T-helper 17 cell (primary cell): Measurements from ENCODE around the gene GPC6. TPM values are rescaled to one million over a fixed set of nuclear protein-coding genes. Genes with fewer than 3 reads are reported as not detected.
A peak's percentile ranks its signal among the peaks of the same experiment; 100 is the strongest.
"Not testable (repeated sequence)": the region's sequence is repeated elsewhere in the genome, so short reads cannot be mapped to it uniquely, and the experiment has no call there.

Experiments used
- ATAC-seq: fragments of 150-1000 bp; cut with Tn5 transposase; 2 replicates; pipeline ENCODE4 v1.10.0; 2021; ENCODE audit warnings: mild to moderate bottlenecking, moderate library complexity
- DNase-seq, 3 donors: peaks; one replicate each; pipeline versions ENCODE4 v3.0.0 to v3.0.0-alpha.2; 2020 to 2021
- H3K9me3 ChIP-seq: one replicate; pipeline ENCODE4 v1.7.0; 2013; ENCODE audit warnings: low read length, mild to moderate bottlenecking; ENCODE audit not compliant: control insufficient read depth, poor library complexity, severe bottlenecking
- H3K27ac Mint-ChIP-seq: one replicate; pipeline ENCODE4 v1.8.0; 2022; ENCODE audit warnings: mild to moderate bottlenecking, moderate library complexity, mixed read lengths
- H3K27me3 Mint-ChIP-seq: one replicate; pipeline ENCODE4 v1.8.0; 2022; ENCODE audit warnings: mixed read lengths
- H3K36me3 Mint-ChIP-seq: one replicate; pipeline ENCODE4 v1.8.0; 2022; ENCODE audit warnings: low read depth, mixed read lengths
- H3K4me1 Mint-ChIP-seq: one replicate; pipeline ENCODE4 v1.8.0; 2022; ENCODE audit warnings: mild to moderate bottlenecking, mixed read lengths
- H3K4me3 Mint-ChIP-seq: one replicate; pipeline ENCODE4 v1.8.0; 2022; ENCODE audit warnings: mild to moderate bottlenecking, moderate library complexity, mixed read lengths
- total RNA-seq, 4 donors: library from RNA in 2 of 4; stranded (reverse) in 2 of 4; gene quantifications; one replicate each; pipeline ENCODE4 v1.2.3 and lab custom pipeline; 2022 to 2026

GPC6 gene
- total RNA-seq, 2 donors from 2014 or later, result not detected

DNA sequence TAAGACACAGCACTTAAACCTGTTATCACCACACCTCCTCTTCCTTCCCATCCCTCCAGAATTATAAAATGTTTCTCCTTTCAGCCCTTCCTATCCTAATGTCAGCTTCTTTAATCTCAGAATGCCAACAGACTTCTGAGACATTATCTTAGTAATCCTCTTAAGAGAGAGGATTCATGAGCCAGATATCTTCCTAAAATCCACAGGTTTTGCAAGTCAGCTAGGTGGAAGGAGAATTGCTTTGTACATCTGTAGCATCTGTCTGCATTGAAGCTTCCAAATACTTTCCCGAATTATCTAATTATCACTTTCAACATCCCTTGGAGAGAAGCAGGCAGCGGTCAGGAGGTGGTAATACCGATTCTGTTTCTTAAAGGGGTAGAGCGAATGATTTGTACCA lies 1073.8 kb downstream of the GPC6 start:
- peaks cover 2% of the 10 kb centered on the region for H3K36me3 Mint-ChIP-seq
- peaks cover 4% of the 10 kb centered on the region for H3K27me3 Mint-ChIP-seq
- peaks cover 6% of the 10 kb centered on the region for H3K4me1 Mint-ChIP-seq
- H3K27ac Mint-ChIP-seq, result no peak overlapping the region
- ATAC-seq (no peak), DNase-seq (no peak)
- no peaks in the 10 kb centered on the region for H3K9me3 ChIP-seq
- no peak overlapping the region for H3K4me3 Mint-ChIP-seq

DNA sequence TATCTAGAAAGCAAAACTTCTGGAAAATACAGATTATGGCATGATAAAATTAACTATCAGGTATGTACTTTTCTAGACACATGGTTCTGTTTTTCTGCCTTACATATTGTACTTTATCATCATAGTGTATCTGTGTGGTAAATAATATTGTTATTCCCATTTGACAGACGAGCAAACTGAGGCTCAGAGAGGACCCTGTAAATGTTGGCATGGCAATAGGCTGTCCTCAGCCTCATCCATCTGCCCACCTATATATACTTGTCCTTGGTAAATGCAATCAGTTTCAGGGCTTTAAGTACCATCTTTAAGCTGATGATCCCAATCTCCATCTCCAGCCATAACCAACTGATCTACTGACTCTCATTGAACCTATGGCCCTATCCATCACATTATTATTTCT lies 1074.9 kb downstream of the GPC6 start:
- peaks cover 4% of the 10 kb centered on the region for H3K27me3 Mint-ChIP-seq
- no peak overlapping the region for H3K27ac Mint-ChIP-seq
- H3K4me3 Mint-ChIP-seq, result no peak overlapping the region
- H3K4me1 Mint-ChIP-seq, result peaks cover 4% of the 10 kb centered on the region
- DNase-seq (no peak), ATAC-seq (no peak)
- no peaks in the 10 kb centered on the region for H3K9me3 ChIP-seq
- peaks cover 2% of the 10 kb centered on the region for H3K36me3 Mint-ChIP-seq

DNA sequence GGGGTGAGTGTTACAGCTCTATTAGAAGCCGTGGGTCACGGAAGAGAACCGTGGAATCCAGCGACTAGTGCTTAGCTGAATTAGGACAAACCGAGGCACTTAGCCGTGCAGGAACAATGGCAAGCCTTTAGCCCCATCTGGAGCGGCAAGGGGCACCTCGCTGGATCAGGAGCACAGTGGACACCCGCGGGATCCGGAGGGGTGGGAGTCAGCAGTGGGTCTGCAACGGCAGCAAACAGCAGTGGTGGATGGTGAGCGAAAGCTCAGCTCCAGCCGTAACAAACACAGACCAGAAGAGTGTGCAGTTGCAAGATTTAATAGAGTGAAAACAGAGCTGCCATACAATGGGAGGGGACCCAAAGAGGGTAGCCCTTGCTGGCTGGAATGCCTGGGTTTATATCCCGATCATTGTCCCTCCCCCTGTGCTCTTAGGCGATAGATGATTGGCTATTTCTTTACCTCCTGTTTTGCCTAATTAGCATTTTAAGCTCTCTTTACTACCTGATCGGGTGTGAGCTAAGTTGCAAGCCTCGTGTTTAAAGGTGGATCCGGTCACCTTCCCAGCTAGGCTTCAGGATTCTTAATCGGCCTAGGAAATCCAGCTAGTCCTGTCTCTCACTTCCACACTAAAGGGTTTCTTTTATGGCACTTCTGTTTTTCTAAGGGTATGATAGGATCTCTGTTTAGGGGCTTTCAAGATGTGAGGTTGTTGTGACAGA lies 1076.4 kb downstream of the GPC6 start:
- H3K27me3 Mint-ChIP-seq, H3K4me3 Mint-ChIP-seq, H3K4me1 Mint-ChIP-seq, H3K27ac Mint-ChIP-seq, ATAC-seq, DNase-seq, H3K9me3 ChIP-seq, H3K36me3 Mint-ChIP-seq: not testable (repeated sequence)

DNA sequence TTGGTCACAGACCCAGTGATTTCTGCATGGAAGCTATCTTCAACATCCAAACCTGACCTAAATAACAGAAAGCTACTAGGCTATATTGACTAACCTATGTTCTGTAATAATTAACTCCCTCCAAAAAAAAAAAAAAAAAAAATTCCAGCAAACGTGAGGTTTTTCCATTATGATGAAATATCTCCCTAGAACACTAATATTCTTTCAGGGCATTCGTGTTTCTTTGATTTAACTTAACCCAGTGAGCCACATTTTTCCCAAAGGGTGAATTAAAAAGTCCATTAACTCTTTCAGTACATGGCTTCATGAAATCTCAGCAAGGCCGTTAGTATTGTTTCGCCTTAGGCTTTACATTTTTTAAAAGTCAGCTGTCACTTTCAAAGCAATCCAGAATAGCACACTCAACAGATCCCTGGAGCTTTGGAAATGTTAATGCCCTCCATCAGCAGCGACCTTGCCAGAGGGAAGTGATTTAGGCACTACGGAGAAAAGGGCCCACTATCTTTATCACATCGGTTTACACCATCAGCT lies 1077.1 kb downstream of the GPC6 start:
- Mint-ChIP-seq H3K36me3 (no peaks in the 10 kb centered on the region), H3K4me1 (peaks cover 4% of the 10 kb centered on the region), H3K27ac (no peak overlapping the region), H3K27me3 (peaks cover 4% of the 10 kb centered on the region), H3K4me3 (no peak overlapping the region)
- DNase-seq (no peak), ATAC-seq (no peak)
- H3K9me3 ChIP-seq, result no peaks in the 10 kb centered on the region

DNA sequence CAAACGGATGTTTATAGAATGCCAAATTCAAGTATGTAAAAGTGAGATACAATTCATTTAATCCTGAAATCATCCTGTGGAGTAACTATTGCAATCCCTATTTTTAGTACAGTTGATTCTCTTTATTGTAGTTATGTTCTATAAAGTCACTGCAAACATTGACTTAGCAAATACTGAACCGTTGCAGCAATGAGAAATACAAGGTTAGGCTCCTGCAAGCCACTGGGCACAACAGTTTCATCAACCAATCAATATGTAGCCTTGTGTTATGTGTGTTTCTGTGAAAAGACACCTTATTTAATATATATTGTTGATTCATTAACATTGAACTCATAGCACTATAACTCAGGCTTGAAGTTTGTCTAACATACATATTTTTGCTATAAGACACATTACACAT lies 1078.4 kb downstream of the GPC6 start:
- no peak overlapping the region for H3K27ac Mint-ChIP-seq
- peaks cover 4% of the 10 kb centered on the region for H3K27me3 Mint-ChIP-seq
- H3K4me3 Mint-ChIP-seq, result no peak overlapping the region
- H3K36me3 Mint-ChIP-seq, result no peaks in the 10 kb centered on the region
- no peak for ATAC-seq
- H3K4me1 Mint-ChIP-seq, result peaks cover 4% of the 10 kb centered on the region
- H3K9me3 ChIP-seq, result no peaks in the 10 kb centered on the region
- no peak for DNase-seq

DNA sequence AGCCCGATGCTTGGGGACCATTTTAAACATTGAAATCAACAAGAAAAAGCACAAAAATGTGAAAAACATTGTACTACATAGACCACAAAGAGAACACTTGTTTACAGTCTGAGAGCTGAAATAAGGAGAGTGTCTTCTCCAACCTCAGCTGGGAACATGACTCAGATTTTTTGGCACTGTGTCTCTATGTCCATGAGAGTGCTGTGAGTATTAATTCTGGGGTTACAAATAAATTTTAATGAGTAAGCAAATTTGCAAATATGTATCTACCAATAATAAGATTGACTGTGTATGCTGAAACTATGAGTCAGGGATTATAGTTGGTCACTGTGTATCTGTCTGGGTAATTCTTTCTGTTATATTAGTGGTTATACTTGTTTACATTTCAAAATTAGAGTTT lies 1078.9 kb downstream of the GPC6 start:
- H3K27ac Mint-ChIP-seq, result no peak overlapping the region
- no peak for DNase-seq
- ATAC-seq, result no peak
- no peak overlapping the region for H3K4me3 Mint-ChIP-seq
- peaks cover 3% of the 10 kb centered on the region for H3K4me1 Mint-ChIP-seq
- peaks cover 4% of the 10 kb centered on the region for H3K27me3 Mint-ChIP-seq
- H3K9me3 ChIP-seq, result no peaks in the 10 kb centered on the region
- no peaks in the 10 kb centered on the region for H3K36me3 Mint-ChIP-seq

DNA sequence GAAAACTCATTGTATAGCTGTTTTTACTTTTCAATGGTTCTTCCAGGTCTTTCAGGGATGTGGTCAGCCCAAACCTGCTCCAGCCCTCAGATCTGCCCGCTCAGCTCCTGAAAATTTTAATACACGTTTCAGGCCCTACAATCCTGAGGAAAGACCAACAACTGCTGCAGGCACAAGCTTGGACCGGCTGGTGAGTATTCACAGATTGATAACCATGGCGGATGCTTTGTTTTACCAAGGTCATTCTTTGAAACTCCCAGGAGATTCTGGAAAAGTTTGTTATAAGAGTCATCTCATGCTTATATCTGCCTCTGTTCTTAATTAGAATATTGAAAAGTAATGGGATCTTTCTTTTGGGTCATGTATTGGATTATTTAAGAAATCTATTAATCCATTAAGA lies 1079.3 kb downstream of the GPC6 start:
- peaks cover 4% of the 10 kb centered on the region for H3K27me3 Mint-ChIP-seq
- H3K4me3 Mint-ChIP-seq, result no peak overlapping the region
- no peak overlapping the region for H3K27ac Mint-ChIP-seq
- ATAC-seq, result no peak
- peaks cover 2% of the 10 kb centered on the region for H3K4me1 Mint-ChIP-seq
- no peak for DNase-seq
- no peaks in the 10 kb centered on the region for H3K36me3 Mint-ChIP-seq
- H3K9me3 ChIP-seq, result no peaks in the 10 kb centered on the region

DNA sequence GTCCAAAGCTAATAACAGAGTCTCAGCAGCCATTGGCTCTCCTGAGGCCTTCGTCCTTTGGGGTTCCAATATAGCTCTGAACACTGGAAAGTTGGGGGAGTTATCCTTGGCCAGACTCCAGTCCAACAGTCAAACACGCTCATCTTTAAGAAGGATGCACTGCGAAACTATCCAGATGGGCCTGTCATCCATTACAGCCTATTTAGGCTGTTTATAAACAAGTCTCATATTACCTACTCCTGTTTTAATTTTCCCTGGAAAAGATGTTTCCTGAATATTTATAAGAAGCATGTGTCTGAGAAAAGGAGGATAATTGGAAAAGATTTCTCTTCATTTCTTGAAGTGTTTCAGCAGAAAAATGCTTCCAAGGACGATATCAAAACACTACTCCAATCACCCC lies 1082.2 kb downstream of the GPC6 start:
- DNase-seq, result no peak
- Mint-ChIP-seq H3K27ac (no peak overlapping the region), H3K27me3 (no peaks in the 10 kb centered on the region), H3K4me1 (peaks cover 5% of the 10 kb centered on the region), H3K36me3 (no peaks in the 10 kb centered on the region), H3K4me3 (no peak overlapping the region)
- no peak for ATAC-seq
- no peaks in the 10 kb centered on the region for H3K9me3 ChIP-seq

DNA sequence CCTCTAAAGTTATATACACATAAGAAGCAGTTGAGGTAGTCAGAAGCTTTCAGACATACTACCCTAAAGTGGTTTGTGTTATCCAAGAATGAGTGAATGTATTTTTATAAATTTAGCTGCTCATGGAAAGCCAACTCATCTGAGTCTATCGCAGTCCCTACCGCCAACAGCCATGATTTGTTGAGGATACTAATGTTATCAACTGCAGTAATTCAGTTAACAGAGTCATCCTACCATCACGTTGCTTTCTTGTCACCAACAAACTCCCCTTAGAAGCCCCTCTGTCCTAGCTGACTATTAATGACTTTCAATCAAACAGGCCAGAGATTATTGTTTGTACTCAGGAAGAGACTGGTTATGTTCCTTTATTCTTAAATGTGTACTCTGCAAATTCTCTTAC lies 1083.0 kb downstream of the GPC6 start:
- no peaks in the 10 kb centered on the region for H3K36me3 Mint-ChIP-seq
- no peak for ATAC-seq
- no peak overlapping the region for H3K4me3 Mint-ChIP-seq
- no peak overlapping the region for H3K27ac Mint-ChIP-seq
- H3K4me1 Mint-ChIP-seq, result peaks cover 3% of the 10 kb centered on the region
- H3K9me3 ChIP-seq, result no peaks in the 10 kb centered on the region
- no peak for DNase-seq
- no peaks in the 10 kb centered on the region for H3K27me3 Mint-ChIP-seq

DNA sequence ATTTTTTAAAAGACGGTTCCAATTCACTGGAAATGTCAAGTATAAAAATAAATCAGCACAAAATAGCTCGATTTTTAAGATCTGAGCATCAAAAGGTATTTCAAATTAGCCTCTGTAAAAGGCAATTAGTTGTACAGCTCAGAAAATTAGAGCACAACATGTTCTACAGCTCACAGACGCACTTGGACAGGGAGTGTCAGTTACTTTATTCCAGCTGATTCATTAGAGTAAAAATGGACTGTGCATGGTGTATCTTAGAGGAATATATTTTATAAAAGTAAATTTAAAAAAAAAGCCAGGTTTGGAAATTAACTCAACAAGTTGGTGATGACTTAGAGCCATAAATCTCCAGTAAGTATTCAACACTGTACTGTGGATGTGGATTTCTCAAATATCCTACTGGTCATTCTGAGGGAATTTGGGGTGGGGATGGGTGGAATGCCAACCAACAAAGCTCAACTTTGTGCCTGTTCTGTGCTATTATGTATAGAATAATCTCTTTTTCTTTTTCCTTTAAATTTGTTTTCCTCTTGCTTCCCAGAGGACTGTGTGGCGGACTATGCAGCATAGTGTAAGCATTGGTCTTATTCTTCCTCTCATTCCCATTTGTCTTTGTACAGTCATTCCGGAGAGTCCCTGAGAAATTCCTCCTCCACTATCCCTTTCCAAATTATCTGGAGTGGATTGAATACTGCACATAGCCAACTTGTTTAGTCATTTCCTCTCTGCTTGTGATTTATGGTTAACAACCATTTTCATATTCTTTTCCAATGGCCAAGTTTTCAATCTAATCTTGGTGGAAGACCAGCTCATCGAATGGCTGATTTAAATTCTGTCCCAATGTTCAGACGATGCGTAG lies 1083.6 kb downstream of the GPC6 start:
- H3K9me3 ChIP-seq, result no peaks in the 10 kb centered on the region
- Mint-ChIP-seq H3K27ac (no peak overlapping the region), H3K4me3 (no peak overlapping the region), H3K36me3 (no peaks in the 10 kb centered on the region), H3K27me3 (no peaks in the 10 kb centered on the region), H3K4me1 (peaks cover 3% of the 10 kb centered on the region)
- DNase-seq (no peak), ATAC-seq (no peak)

DNA sequence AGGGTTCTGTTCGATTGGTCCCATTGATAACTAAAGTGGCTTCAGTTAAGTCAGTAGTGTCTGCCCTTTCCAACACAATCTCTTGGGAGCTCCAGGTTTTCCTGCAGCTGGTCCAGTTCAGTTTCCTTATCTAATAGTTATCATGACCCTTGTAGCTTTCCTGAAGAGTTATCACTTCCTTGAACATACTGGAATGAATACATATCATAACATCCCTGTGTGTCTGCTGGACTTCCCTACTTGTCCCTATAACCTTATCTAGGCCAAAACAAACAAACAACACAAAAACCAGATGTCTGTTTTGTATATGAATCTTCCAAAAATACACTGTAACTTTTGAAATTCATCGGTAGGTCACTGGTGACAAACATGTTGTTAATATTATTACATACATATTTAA lies 1085.3 kb downstream of the GPC6 start:
- H3K27me3 Mint-ChIP-seq, result no peaks in the 10 kb centered on the region
- no peak overlapping the region for H3K4me3 Mint-ChIP-seq
- ATAC-seq, result no peak
- no peaks in the 10 kb centered on the region for H3K36me3 Mint-ChIP-seq
- peaks cover 5% of the 10 kb centered on the region for H3K4me1 Mint-ChIP-seq
- H3K27ac Mint-ChIP-seq, result no peak overlapping the region
- DNase-seq, result no peak
- no peaks in the 10 kb centered on the region for H3K9me3 ChIP-seq

DNA sequence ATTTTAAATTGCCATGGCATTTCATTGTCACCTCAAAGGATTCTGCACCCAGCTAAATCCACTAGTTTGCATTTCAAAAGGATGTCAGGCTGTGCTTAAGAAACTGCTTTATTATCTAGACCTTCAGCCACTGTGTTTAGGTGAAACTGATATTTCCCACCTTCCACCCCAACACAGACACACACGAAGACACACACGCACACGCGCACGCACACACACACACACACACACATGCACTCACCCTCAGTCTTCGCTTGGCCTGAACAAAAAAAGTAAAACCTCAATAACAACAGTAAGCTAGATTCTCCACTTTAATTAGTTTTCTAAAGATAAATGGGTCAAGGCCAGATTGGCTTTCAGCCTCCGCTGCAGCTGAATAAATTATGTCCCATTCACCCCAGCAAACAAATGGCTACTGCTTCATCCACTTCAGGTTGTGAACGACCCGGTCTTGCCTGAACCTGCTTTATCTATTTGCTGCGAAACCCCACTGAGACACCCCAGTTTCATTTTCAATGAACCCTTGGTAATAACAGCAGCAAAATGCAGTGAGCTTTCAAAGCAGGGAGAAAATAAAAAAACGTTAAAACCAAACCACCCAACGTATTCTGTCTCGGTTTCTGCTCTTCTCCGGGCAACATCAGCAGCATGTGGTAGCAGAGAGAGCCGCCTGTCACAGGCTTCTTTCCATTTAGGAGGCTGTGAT lies 1086.1 kb downstream of the GPC6 start:
- H3K9me3 ChIP-seq, result no peaks in the 10 kb centered on the region
- no peaks in the 10 kb centered on the region for H3K27me3 Mint-ChIP-seq
- H3K4me1 Mint-ChIP-seq, result peaks cover 10% of the 10 kb centered on the region
- H3K27ac Mint-ChIP-seq, result no peak overlapping the region
- H3K36me3 Mint-ChIP-seq, result no peaks in the 10 kb centered on the region
- no peak for DNase-seq
- H3K4me3 Mint-ChIP-seq, result peak overlapping the region; percentile 36
- ATAC-seq, result no peak

DNA sequence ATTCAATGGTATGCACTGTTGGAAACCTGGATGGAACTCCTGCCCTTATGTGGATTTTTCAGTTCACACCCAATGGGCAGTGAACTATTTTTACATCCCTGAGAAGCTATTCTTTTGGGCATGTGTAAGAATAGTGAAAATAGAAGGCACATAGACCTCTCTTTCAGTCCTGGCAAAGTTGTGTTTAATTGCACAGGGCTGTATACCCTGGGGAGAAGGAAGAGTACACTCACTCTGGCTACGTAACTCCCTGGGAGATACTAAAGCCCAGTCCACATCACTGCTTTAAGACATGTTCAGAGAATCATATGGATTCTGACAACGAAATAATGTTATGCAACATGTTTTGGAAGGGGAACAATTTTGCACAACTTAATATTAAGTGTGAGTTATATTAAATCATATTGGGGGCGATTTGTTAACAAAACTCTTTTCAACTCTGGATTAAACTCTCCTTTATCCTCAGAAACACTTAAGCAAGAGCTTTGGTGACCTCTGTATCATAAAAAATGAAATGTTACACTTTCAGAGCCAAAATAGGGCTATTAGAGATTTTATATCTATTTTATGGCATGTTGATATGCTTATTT lies 1086.8 kb downstream of the GPC6 start:
- Mint-ChIP-seq H3K36me3 (no peaks in the 10 kb centered on the region), H3K4me1 (peaks cover 10% of the 10 kb centered on the region), H3K4me3 (no peak overlapping the region), H3K27ac (no peak overlapping the region), H3K27me3 (no peaks in the 10 kb centered on the region)
- H3K9me3 ChIP-seq, result no peaks in the 10 kb centered on the region
- ATAC-seq (no peak), DNase-seq (no peak)
